Myocyte (in vitro differentiated cells): ENCODE data around the gene AGAP5. TPM values are rescaled to one million over a fixed set of nuclear protein-coding genes. Genes with fewer than 3 reads are reported as not detected.
"Not testable (repeated sequence)": the region's sequence is repeated elsewhere in the genome, so short reads cannot be mapped to it uniquely, and the experiment has no call there.

Source experiments
- DNase-seq: peaks from one replicate; pipeline ENCODE4 v3.0.0-alpha.2; 2012; ENCODE audit warnings: low read depth
- polyA plus RNA-seq: library from polyadenylated mRNA; unstranded; fragments of >200 nt; gene quantifications from one replicate; pipeline ENCODE4 v1.2.1, GENCODE V29; 2012; ENCODE audit warnings: missing spikeins
- total RNA-seq: library from RNA; depleted of rRNA; stranded (reverse); fragments of >200 nt; gene quantifications from 2 replicates; pipeline ENCODE4 v1.2.3, GENCODE V29; 2014

AGAP5 gene
- total RNA-seq, result 3.3 and 6.6 TPM in 2 replicates
- 4.0 TPM for polyA plus RNA-seq

DNA sequence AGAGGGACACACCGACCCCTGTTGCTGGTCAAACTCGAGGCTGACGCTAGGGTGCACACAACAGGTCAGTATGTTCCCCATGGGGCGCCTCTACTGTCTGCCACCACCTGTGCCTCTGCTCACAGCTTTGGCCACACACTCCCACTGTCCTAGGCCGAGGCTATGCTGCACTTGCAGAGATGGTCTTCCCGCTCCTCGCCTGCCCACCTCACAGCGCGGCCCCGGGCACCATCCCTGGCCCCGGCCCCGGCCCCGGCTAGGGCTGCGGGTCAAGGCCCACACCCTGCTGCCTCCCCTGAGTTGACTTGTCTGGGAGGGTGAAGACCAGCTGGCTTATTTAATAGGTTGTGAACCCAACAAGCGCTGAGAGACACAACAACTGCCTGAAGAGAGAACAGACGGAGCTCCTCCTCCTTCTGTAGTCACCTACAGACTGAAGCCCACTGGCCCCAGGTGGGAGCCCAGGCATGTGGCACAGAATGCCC is at the start of gene AGAP5:
TSS of gene AGAP5 (minus strand) at position 435 of the 485 bp plus-strand sequence. CDS start at position 81, 354 bp downstream.
- not testable (repeated sequence) for DNase-seq

DNA sequence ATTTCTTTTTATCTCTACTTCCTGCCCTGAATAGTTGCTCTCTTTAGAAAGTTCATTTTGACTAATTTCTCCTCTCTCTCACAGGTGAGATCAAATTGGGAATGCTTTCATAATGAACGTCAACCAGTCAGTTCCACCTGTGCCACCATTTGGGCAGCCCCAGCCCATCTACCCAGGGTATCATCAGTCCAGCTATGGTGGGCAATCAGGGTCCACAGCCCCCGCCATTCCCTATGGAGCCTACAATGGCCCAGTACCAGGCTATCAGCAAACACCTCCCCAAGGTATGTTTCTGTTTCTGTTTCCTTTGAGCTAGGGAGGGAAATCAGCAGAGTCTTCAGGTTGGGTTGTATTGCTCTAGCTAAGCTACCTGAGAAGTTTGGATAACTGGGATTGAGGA is 48.8 kb upstream of the AGAP5 start:
- DNase-seq, result no peak

- peak; percentile 73 for DNase-seq
Measured at GRCh38 chr10:73744664-73744975, 46.7 kb upstream of the AGAP5 start.

GRCh38 chr10:73743905-73744663 is 46.2 kb upstream of the AGAP5 start, which contains the start of gene SEC24C:
Gene SEC24C (plus strand): TSS chr10:73744372. CDS start chr10:73746833, 2,461 bp downstream.
- peak; percentile 97 for DNase-seq

DNA sequence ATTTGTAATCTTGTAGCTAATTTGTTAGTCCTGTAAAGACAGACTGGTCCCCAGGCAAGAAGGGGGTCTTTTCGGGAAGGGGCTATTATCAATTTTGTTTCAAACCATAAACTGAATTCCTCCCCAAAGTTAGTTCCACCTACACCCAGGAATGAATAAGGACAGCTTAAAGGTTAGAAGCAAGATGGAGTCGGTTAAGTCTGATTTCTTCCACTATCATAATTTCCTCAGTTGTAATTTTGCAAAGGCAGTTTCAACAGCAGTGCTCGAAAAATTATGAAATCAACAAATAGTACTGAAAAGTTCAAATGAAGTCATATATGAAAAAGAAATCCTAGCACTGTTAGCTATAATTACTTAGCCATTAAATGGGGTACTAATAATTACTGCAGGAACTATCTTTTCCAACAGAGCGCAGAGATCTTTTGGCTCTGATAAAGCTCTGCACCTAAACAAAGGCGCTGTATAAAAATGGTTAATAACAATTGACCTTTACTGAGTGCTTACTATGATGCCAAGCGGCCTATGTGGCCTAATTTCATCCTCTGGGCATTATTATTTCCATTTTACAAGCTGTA is 45.5 kb upstream of the AGAP5 start:
- DNase-seq, result no peak

DNA sequence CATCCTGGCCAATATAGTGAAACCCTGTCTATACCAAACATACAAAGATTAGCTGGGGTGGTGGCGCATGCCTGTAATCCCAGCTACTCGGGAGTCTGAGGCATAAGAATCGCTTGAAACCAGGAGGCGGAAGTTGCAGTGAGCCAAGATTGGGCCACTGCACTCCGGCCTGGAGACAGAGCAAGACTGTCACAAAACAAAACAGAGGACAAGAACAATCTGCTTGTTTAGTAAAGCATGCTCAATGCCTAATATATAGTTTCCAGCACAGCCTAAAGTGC is 44.5 kb upstream of the AGAP5 start:
- DNase-seq, result no peak

DNA sequence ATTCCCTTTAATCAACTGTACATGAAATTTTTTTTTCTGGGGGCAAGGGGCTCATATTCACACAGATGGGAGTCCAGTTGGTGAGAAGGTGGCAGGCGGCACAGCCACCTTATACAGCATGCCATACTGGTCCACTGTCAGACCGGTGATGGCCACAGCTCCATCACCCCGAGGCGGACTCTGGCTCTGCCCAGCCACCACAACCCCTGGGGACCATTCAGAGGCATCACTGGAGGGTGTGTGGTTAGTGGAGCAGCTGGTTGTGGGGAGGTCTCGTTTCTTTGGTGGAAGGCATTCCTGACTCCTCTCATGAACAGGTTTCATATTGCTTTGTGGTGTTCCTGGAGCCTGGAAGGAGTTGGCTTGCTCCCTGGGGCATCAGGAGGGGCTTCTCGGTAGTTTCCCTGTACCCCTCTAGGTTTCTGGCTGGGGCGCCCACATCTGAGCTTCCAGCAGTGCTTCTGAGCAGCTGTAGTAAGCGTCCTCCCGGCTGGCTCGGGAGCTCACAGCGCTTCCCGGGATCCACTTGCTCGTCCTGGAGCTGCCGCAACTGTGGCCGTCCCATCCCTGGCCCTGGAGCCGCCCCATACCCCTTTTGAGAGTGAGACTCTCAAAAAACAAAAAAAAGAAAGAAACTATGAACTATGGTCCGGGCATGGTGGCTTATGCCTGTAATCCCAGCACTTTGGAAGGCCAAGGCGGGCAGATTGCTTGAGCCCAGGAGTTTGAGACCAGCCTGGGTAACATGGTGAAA is 42.8 kb upstream of the AGAP5 start:
- DNase-seq, result peak; percentile 91

DNA sequence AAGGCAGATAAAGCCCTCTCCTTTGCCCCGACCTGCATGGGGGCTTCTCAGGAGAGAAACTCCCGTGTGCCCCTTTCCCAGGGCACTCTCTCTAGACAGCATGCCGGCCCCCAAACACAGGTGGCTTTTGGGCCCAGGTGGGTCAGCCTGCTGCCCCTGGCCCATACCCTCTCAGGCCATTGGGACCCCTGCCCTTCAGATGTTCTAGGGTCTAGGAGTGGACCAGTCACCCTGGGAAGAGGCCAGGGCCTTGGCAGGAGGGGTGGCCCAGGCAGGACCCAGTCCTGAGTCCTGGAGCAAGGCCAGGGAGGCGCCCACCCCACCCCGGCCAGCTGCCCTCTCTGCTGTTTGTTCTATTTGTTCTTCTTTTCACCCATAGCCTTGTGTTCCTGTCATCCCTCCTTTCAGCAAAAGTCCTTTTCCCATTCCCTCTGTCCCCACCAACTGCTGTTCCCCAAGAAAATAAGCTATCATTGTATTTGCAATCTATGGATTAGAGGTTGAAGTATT is 36.9 kb upstream of the AGAP5 start:
- DNase-seq, result no peak

DNA sequence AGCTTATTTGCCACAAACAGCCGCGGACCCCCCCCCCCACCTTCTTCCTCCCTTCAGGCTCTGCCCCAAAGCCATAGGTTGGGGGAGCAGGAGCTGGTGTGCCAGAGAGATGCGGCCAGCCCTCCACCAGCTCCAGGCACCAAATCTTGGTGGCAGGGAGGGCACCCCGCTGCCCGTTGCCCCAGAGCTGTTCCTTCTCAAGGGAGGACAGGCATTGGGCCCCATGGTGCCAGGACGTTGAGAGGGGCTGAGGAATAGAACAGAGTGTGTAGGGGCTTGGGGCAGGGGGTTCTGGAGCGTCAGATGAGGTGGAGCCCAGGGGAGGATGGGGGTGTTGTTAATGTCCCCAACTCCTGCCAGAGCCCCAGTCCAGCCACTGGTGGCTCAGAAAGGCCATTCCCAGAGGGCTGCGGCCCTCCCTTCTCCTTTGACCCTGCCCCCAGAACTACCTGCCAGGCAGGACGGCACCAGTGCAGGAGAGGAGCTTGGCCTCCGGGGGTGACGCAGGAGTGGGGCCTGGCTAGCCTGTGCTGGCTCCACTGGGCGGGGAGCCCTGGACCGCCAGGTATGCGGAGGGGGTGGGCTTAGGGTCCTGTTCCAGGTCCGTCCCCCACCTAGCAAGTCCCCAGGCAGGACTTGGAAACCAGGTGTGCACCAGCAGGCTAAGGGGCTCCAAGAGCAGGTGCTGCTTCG is 36.3 kb upstream of the AGAP5 start:
- no peak for DNase-seq

DNA sequence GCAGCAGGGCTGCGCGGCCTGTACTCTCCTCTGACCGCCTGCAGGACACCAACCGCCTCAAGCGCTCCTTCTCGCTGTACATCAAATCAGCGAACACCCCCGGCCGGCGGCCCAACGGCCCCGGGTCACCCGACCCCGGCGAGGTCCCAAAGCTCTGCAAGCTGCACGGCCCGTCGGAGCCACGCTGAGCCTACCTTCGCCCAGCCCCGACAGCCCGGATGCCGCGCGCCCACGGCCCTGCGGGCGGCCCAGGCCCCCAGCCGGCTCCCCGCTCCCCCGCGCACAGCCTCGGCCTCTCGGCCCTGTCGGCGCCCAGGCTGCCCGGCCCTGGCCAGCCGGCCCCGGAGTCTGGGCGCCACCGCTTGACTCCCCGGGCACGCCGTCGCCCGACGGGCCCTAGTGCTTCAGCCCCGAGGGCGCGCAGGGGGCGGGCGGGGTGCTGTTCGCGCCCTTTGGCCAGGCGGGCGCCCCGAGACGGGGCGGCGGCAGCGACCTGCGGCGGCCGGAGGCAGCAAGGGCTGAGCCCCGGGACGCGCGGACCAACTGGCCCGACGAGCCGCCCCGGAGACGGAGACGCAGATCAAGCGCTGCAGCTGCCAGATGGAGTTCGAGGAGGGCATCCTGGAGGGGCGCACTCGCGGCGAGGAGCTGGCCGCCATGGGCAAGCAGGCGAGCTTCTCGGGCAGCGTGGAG is 35.2 kb upstream of the AGAP5 start:
- no peak for DNase-seq

DNA sequence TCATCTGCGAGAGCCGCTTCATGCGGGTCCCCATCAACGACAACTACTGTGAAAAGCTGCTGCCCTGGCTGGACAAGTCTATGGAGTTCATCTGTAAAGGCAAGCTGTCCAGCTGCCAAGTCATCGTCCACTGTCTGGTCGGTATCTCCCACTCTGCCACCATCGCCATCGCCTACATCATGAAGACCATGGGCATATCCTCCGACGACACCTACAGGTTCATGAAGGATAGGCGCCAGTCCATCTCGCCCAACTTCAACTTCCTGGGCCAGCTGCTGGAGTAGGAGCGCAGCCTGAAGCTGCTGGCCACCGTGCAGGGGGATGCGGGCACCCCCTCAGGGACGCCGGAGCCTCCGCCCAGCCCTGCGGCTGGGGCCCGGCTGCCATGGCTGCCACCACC is 34.5 kb upstream of the AGAP5 start:
- DNase-seq, result no peak

DNA sequence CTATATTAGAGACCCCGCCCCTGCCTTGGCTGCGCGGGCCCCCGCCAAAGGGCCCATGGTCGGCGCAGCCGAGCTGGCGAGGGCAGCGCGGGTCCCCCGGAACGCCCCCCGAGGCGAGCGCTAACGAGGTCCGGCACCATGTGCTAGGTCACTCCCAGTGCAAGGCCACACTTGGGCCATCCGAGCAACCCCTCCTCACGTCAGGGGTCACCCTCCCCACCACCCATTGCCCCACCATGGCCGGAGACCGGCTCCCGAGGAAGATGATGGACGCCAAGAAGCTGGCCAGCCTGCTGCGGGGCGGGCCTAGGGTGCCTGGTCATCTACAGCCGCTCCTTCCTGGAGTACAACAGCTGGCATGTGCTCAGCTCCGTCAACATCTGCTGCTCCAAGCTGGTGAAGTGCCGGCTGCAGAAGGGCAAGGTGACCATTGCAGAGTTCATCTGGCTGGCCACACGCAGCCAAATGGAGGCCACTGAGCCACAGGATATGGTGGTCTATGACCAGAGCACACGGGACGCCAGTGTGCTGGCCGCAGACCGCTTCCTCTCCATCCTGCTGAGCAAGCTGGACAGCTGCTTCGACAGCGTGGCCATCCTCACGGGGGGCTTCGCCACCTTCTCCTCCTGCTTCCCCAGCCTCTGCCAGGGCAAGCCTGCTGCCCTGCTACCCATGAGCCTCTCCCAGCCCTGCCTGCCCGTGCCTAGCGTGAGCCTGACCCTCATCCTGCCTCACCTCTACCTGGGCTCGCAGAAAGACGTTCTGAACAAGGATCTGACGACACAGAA is 33.9 kb upstream of the AGAP5 start:
- no peak for DNase-seq

GRCh38 chr10:73730153-73730906 is 32.4 kb upstream of the AGAP5 start:
- peak; percentile 97 for DNase-seq

DNA sequence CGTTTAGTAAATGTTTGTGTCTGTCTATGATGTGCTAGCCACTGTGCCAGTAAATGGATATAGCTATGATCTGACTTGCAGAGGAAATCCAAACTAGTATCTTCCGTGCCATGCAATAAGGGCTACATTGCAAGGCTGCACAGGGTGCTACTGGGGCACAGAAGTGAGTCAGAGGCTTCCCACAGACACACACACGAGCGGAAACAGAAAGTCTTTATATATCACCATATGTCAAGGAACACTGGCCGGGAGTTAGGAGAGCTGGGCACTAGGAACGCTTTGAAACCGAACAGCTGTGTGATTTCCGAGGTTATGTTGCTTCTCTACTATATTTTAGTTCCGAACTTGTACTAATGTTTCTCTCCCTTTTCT is 31.9 kb upstream of the AGAP5 start:
- not testable (repeated sequence) for DNase-seq

- DNase-seq, result peak; percentile 92
Measured at GRCh38 chr10:73723516-73723915, 25.6 kb upstream of the AGAP5 start.

- not testable (repeated sequence) for DNase-seq
Measured at GRCh38 chr10:73720561-73720960, 22.7 kb upstream of the AGAP5 start.

- no peak for DNase-seq
Measured at GRCh38 chr10:73717556-73717955, 19.6 kb upstream of the AGAP5 start.

DNA sequence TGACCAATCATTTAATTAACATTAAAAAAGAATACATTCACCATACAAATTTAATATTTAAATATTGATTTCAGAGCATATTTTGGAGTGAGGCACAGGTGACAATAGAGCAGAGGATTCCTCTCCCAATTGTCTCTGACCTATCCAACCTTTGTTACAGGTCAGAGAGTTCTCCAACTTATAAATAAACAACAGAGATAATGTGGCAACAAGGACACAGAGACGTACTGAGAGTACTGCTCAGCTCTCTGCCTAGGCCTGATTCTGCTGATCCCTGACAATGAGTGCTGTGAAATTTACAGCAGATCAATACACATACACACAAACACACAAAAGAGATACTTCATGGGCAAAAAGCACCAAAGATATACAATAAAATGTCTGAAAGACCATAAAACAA is 18.3 kb upstream of the AGAP5 start:
- no peak for DNase-seq
